SK-N-SH treated with all-trans-retinoic acid at 6 μM for 48 hours (cell line): ENCODE results near the gene ADGRE2.
A peak's percentile ranks its signal among the peaks of the same experiment; 100 is the strongest.

Experiments
- ATAC-seq: fragments of 200-7000 bp; cut with Tn5 transposase; 3 replicates; pipeline ENCODE4 v1.9.1; 2020; ENCODE audit warnings: mild to moderate bottlenecking, moderate library complexity
- ARNTL ChIP-seq: fragments of 450-650 bp; formaldehyde crosslinking; IDR thresholded peaks from 2 replicates; pipeline ENCODE4 v1.5.0; 2020; ENCODE audit warnings: low read depth, mild to moderate bottlenecking, moderate library complexity, borderline replicate concordance
- BACH2 ChIP-seq: fragments of 250-450 bp; sonication (Bioruptor Pico); IDR thresholded peaks from 2 replicates; pipeline ENCODE4 v1.9.0; 2021; ENCODE audit warnings: mild to moderate bottlenecking, borderline replicate concordance
- CREB5 ChIP-seq: fragments of 250-450 bp; sonication (Bioruptor Pico); IDR thresholded peaks from 2 replicates; pipeline ENCODE4 v1.5.1; 2020; ENCODE audit warnings: low read depth, mild to moderate bottlenecking, moderate library complexity
- CSDC2 ChIP-seq: fragments of 250-450 bp; sonication (Bioruptor Pico); IDR thresholded peaks from 2 replicates; pipeline ENCODE4 v1.5.0; 2020; ENCODE audit warnings: mild to moderate bottlenecking, moderate library complexity
- CSRNP3 ChIP-seq: fragments of 250-450 bp; sonication (Bioruptor Pico); IDR thresholded peaks from 2 replicates; pipeline ENCODE4 v1.5.1; 2021; ENCODE audit warnings: mild to moderate bottlenecking, moderate library complexity
- GLIS3 ChIP-seq: fragments of 250-450 bp; sonication (Bioruptor Pico); IDR thresholded peaks from 2 replicates; pipeline ENCODE4 v1.5.0; 2020; ENCODE audit warnings: mild to moderate bottlenecking, moderate library complexity
- OSR1 ChIP-seq: fragments of 250-450 bp; sonication (Bioruptor Pico); IDR thresholded peaks from 2 replicates; pipeline ENCODE4 v1.8.0; 2022; ENCODE audit warnings: moderate library complexity, mild to moderate bottlenecking, inconsistent platforms
- PATZ1 ChIP-seq: fragments of 250-450 bp; sonication (Bioruptor Pico); IDR thresholded peaks from 2 replicates; pipeline ENCODE4 v1.8.0; 2020; ENCODE audit warnings: mild to moderate bottlenecking, moderate library complexity, borderline replicate concordance
- POU6F1 ChIP-seq: fragments of 250-450 bp; sonication (Bioruptor Pico); IDR thresholded peaks from 2 replicates; pipeline ENCODE4 v1.8.0; 2021; ENCODE audit warnings: low read depth, mild to moderate bottlenecking, moderate library complexity, borderline replicate concordance
- PPARA ChIP-seq: fragments of 250-450 bp; sonication (Bioruptor Pico); IDR thresholded peaks from 2 replicates; pipeline ENCODE4 v1.5.0; 2020; ENCODE audit warnings: mild to moderate bottlenecking, borderline replicate concordance
- RARB ChIP-seq: fragments of 250-450 bp; sonication (Bioruptor Pico); IDR thresholded peaks from 2 replicates; pipeline ENCODE4 v1.8.0; 2021; ENCODE audit warnings: mild to moderate bottlenecking, moderate library complexity
- SNAI2 ChIP-seq: fragments of 250-450 bp; sonication (Bioruptor Pico); IDR thresholded peaks from 2 replicates; pipeline ENCODE4 v1.5.0; 2020; ENCODE audit warnings: mild to moderate bottlenecking, moderate library complexity
- TCF4 ChIP-seq: fragments of 250-450 bp; sonication (Bioruptor Pico); IDR thresholded peaks from 2 replicates; pipeline ENCODE4 v1.8.0; 2021; ENCODE audit warnings: mild to moderate bottlenecking, moderate library complexity, borderline replicate concordance
- TOX ChIP-seq: fragments of 250-450 bp; sonication (Bioruptor Pico); IDR thresholded peaks from 2 replicates; pipeline ENCODE4 v1.8.0; 2021; ENCODE audit warnings: mild to moderate bottlenecking, moderate library complexity, borderline replicate concordance
- ZC3H10 ChIP-seq: fragments of 250-450 bp; sonication (Bioruptor Pico); IDR thresholded peaks from 2 replicates; pipeline ENCODE4 v1.5.1; 2021; ENCODE audit warnings: mild to moderate bottlenecking, moderate library complexity
- ZFP3 ChIP-seq: fragments of 250-450 bp; sonication (Bioruptor Pico); IDR thresholded peaks from 2 replicates; pipeline ENCODE4 v1.5.0; 2020; ENCODE audit warnings: mild to moderate bottlenecking, moderate library complexity
- ZFP30 ChIP-seq: fragments of 450-650 bp; formaldehyde crosslinking; IDR thresholded peaks from 2 replicates; pipeline ENCODE4 v1.5.0; 2022; ENCODE audit warnings: mild to moderate bottlenecking, moderate library complexity
- ZNF565 ChIP-seq: fragments of 450-650 bp; formaldehyde crosslinking; conservative IDR thresholded peaks from 2 replicates; pipeline ENCODE4 v1.5.0; 2020; ENCODE audit warnings: low read depth, mild to moderate bottlenecking, moderate library complexity
- ZNF70 ChIP-seq: fragments of 450-650 bp; formaldehyde crosslinking; IDR thresholded peaks from 2 replicates; pipeline ENCODE4 v1.5.0; 2020; ENCODE audit warnings: mild to moderate bottlenecking, moderate library complexity
- ZNF8 ChIP-seq: fragments of 450-650 bp; formaldehyde crosslinking; IDR thresholded peaks from 2 replicates; pipeline ENCODE4 v1.5.0; 2020; ENCODE audit warnings: mild to moderate bottlenecking, moderate library complexity

ADGRE2 gene

GRCh38 chr19:14689598-14690503, 88.5 kb downstream of the ADGRE2 start, which contains the start of gene ZNF333:
TSS of gene ZNF333 (plus strand) at chr19:14690048. CDS start at chr19:14693492, 3,444 bp downstream.
- ATAC-seq, result peak; percentile 98
- TF ChIP-seq PATZ1 (CRISPR knock-in tag) (no peak), ZNF565 (CRISPR knock-in tag) (no peak), ZFP30 (no peak), OSR1 (no peak), ARNTL (CRISPR knock-in tag) (no peak), TCF4 (no peak), TOX (CRISPR knock-in tag) (no peak), ZNF8 (CRISPR knock-in tag) (no peak), ZNF70 (no peak), SNAI2 (CRISPR knock-in tag) (no peak), PPARA (CRISPR knock-in tag) (no peak), ZC3H10 (CRISPR knock-in tag) (no peak), RARB (CRISPR knock-in tag) (no peak), BACH2 (no peak), ZFP3 (CRISPR knock-in tag) (no peak), POU6F1 (no peak)

GRCh38 chr19:14686411-14686810, 91.9 kb downstream of the ADGRE2 start:
- no peak for ATAC-seq
- TF ChIP-seq CSRNP3 (CRISPR knock-in tag) (no peak), ZFP30 (no peak), GLIS3 (CRISPR knock-in tag) (no peak), RARB (CRISPR knock-in tag) (no peak), ARNTL (CRISPR knock-in tag) (no peak), PPARA (CRISPR knock-in tag) (no peak), SNAI2 (CRISPR knock-in tag) (no peak), TCF4 (no peak), CSDC2 (CRISPR knock-in tag) (no peak), ZFP3 (CRISPR knock-in tag) (no peak), TOX (CRISPR knock-in tag) (no peak), CREB5 (no peak), ZNF70 (no peak)

- no peak for ATAC-seq
- TF ChIP-seq POU6F1 (no peak), CSRNP3 (CRISPR knock-in tag) (no peak), TCF4 (no peak)
- TF ChIP-seq, all 23 proteins: peak for 0
Measured at GRCh38 chr19:14683439-14683838, 94.9 kb downstream of the ADGRE2 start.
